IPS DF 6.9 (cell line): Measurements from ENCODE around the gene SLC39A2.

Experiments used
- DNase-seq: peaks from one replicate; pipeline ENCODE4 v3.0.0-alpha.2; 2013; ENCODE audit warnings: low read depth, low spot score
- H3K27ac ChIP-seq: one replicate; pipeline ENCODE4 v1.5.1; 2013; ENCODE audit warnings: low read length, control low read depth
- H3K27me3 ChIP-seq: 2 replicates; pipeline ENCODE4 v1.6.1; 2013; ENCODE audit warnings: mild to moderate bottlenecking, low read length; ENCODE audit not compliant: control insufficient read depth, insufficient read depth
- H3K36me3 ChIP-seq: 2 replicates; pipeline ENCODE4 v1.6.1; 2013; ENCODE audit warnings: low read length; ENCODE audit not compliant: control insufficient read depth, insufficient read depth
- H3K4me1 ChIP-seq: 2 replicates; pipeline ENCODE4 v1.6.1; 2013; ENCODE audit warnings: low read length; ENCODE audit not compliant: control insufficient read depth, insufficient read depth
- H3K4me3 ChIP-seq: 2 replicates; pipeline ENCODE4 v1.5.1; 2013; ENCODE audit warnings: mild to moderate bottlenecking, low read length
- H3K9me3 ChIP-seq: 2 replicates; pipeline ENCODE4 v1.6.1; 2013; ENCODE audit warnings: low read length, inconsistent platforms; ENCODE audit not compliant: control insufficient read depth, insufficient read depth
- WGBS: extraction: QIAGEN DNeasy Blood & Tissue Kit; methylation state at CpG from one replicate; pipeline ENCODE4 v1.1.7; 2013; ENCODE audit warnings: mixed read lengths, missing lambda C conversion rate; ENCODE audit not compliant: insufficient read length, insufficient coverage; 5-methylcytosine and 5-hydroxymethylcytosine counted together

The SLC39A2 gene

GRCh38 chr14:21025371-21026273 lies 26.5 kb downstream of the SLC39A2 start:
- WGBS = no CpG with 5 or more reads among the region's 58 CpGs
- Histone ChIP-seq H3K27ac (no peak overlapping the region), H3K27me3 (no peaks in the 10 kb centered on the region; the same call in 1 of the 2 replicates), H3K4me1 (peaks cover 10% of the 10 kb centered on the region), H3K4me3 (peak overlapping the region; percentile 46; the same call in 1 of the 2 replicates), H3K9me3 (no peaks in the 10 kb centered on the region), H3K36me3 (no peaks in the 10 kb centered on the region)
- no peak for DNase-seq

- H3K9me3 ChIP-seq = no peaks in the 10 kb centered on the region
- WGBS = no CpG with 5 or more reads among the region's 7 CpGs
- peaks cover 10% of the 10 kb centered on the region for H3K4me1 ChIP-seq
- no peak for DNase-seq
- H3K4me3 ChIP-seq = no peak overlapping the region; the same call in 1 of the 2 replicates
- no peaks in the 10 kb centered on the region for H3K36me3 ChIP-seq
- H3K27me3 ChIP-seq = no peaks in the 10 kb centered on the region; the same call in 1 of the 2 replicates
- H3K27ac ChIP-seq = no peak overlapping the region
These were observed 27.3 kb downstream of the SLC39A2 start for GRCh38 chr14:21026274-21026987.

- H3K27ac ChIP-seq = no peak overlapping the region
- H3K27me3 ChIP-seq = no peaks in the 10 kb centered on the region; the same call in 1 of the 2 replicates
- peaks cover 10% of the 10 kb centered on the region for H3K4me1 ChIP-seq
- H3K36me3 ChIP-seq = no peaks in the 10 kb centered on the region
- H3K9me3 ChIP-seq = no peaks in the 10 kb centered on the region
- no peak for DNase-seq
- no CpG with 5 or more reads among the region's 3 CpGs for WGBS
- no peak overlapping the region for H3K4me3 ChIP-seq
These were observed 27.9 kb downstream of the SLC39A2 start for GRCh38 chr14:21026988-21027315.

GRCh38 chr14:21029917-21030316 lies 30.8 kb downstream of the SLC39A2 start, which contains the start of gene TPPP2:
Gene TPPP2 (plus strand): TSS chr14:21030217. CDS start chr14:21030582, 365 bp downstream.
- no CpG with 5 or more reads among the region's 5 CpGs for WGBS
- H3K4me3 ChIP-seq = no peak within 1 kb of the TSS
- peaks cover 10% of the 10 kb centered on the region for H3K4me1 ChIP-seq
- no peaks in the 10 kb centered on the region for H3K9me3 ChIP-seq
- no peak within 1 kb of the TSS for H3K27ac ChIP-seq
- H3K27me3 ChIP-seq = no peaks in the 10 kb centered on the region
- no peak for DNase-seq
- H3K36me3 ChIP-seq = no peaks in the 10 kb centered on the region

GRCh38 chr14:21030531-21030930 lies 31.4 kb downstream of the SLC39A2 start:
- no peaks in the 10 kb centered on the region for H3K9me3 ChIP-seq
- no peaks in the 10 kb centered on the region for H3K36me3 ChIP-seq
- H3K4me1 ChIP-seq = peaks cover 10% of the 10 kb centered on the region
- H3K4me3 ChIP-seq = no peak overlapping the region
- no peaks in the 10 kb centered on the region for H3K27me3 ChIP-seq
- no CpG with 5 or more reads among the region's 12 CpGs for WGBS
- H3K27ac ChIP-seq = no peak overlapping the region
- DNase-seq = no peak

GRCh38 chr14:21032326-21033132 lies 33.4 kb downstream of the SLC39A2 start:
- Histone ChIP-seq H3K4me1 (no peaks in the 10 kb centered on the region), H3K36me3 (no peaks in the 10 kb centered on the region), H3K27me3 (no peaks in the 10 kb centered on the region), H3K4me3 (no peak overlapping the region), H3K27ac (no peak overlapping the region), H3K9me3 (no peaks in the 10 kb centered on the region)
- no CpG with 5 or more reads among the region's 5 CpGs for WGBS
- DNase-seq = no peak

- DNase-seq = no peak
- no peak overlapping the region for H3K27ac ChIP-seq
- H3K9me3 ChIP-seq = no peaks in the 10 kb centered on the region
- H3K4me3 ChIP-seq = no peak overlapping the region
- WGBS = no CpG with 5 or more reads among the region's 4 CpGs
- H3K36me3 ChIP-seq = no peaks in the 10 kb centered on the region
- no peaks in the 10 kb centered on the region for H3K27me3 ChIP-seq
- H3K4me1 ChIP-seq = no peaks in the 10 kb centered on the region
These were observed 34.1 kb downstream of the SLC39A2 start for GRCh38 chr14:21033133-21033698.

GRCh38 chr14:21034707-21035106 lies 35.6 kb downstream of the SLC39A2 start, which contains the start of gene RNASE13:
Gene RNASE13 (minus strand): TSS chr14:21034807. CDS start chr14:21034288, 519 bp downstream.
- no CpG with 5 or more reads among the region's 5 CpGs for WGBS
- H3K27me3 ChIP-seq = no peaks in the 10 kb centered on the region
- 0 out of 2 replicates have a peak, but pooled peaks cover 2% of the 10 kb centered on the region for H3K4me1 ChIP-seq
- DNase-seq = no peak
- no peak within 1 kb of the TSS for H3K4me3 ChIP-seq
- no peak within 1 kb of the TSS for H3K27ac ChIP-seq
- no peaks in the 10 kb centered on the region for H3K9me3 ChIP-seq
- H3K36me3 ChIP-seq = no peaks in the 10 kb centered on the region

GRCh38 chr14:21036751-21037150 lies 37.7 kb downstream of the SLC39A2 start:
- no peak overlapping the region for H3K4me3 ChIP-seq
- no peaks in the 10 kb centered on the region for H3K36me3 ChIP-seq
- peaks cover 2% of the 10 kb centered on the region; the same call in 1 of the 2 replicates for H3K4me1 ChIP-seq
- no peaks in the 10 kb centered on the region for H3K9me3 ChIP-seq
- no peak overlapping the region for H3K27ac ChIP-seq
- WGBS = 100% methylated on average over 2 of the region's 7 CpGs
- H3K27me3 ChIP-seq = no peaks in the 10 kb centered on the region
- DNase-seq = no peak
